Measurements from ENCODE around the gene RBBP6.
"Not testable (repeated sequence)": the region's sequence is repeated elsewhere in the genome, so short reads cannot be mapped to it uniquely, and the experiment has no call there.

RBBP6 gene

DNA sequence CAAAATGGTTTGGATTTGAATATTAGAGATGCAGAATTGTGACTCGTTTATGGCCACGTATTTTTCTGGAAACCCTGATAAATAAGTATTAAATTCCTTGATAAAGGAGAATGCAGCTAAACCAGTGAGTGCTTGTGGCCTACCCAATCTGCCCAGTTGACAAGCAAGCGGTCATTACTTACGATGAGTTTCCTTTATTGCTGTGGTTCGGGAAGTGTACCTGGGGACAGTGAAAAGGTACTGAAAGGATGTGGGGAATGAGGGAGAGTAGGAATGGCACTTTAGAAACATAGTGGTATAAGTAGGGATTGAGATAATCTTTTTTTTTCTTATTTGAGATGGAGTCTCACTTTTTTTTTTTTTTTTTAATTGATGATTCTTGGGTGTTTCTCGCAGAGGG, 33.8 kb downstream of the RBBP6 start:
- no peak for DNase-seq

DNA sequence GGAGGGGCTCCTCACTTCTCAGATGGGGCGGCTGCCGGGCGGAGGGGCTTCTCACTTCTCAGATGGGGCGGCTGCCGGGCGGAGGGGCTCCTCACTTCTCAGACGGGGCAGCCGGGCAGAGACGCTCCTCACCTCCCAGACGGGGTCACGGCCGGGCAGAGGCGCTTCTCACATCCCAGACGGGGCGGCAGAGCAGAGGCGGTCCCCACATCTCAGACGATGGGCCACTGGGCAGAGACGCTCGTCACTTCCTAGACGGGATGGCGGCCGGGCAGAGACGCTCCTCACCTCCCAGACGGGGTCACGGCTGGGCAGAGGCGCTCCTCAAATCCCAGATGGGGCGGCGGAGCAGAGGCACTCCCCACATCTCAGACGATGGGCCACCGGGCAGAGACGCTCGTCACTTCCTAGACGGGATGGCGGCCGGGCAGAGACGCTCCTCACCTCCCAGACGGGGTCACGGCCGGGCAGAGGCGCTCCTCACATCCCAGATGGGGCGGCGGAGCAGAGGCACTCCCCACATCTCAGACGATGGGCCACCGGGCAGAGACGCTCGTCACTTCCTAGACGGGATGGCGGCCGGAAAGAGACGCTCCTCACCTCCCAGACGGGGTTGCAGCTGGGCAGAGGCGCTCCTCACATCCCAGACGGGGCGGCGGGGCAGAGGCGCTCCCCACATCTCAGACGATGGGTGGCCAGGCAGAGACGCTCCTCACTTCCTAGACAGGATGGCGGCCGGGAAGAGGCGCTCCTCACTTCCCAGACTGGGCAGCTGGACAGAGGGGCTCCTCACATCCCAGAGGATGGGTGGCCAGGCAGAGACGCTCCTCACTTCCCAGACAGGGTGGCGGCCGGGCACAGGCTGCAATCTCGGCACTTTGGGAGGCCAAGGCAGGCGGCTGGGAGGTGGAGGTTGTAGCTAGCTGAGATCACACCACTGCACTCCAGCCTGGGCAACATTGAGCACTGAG, 35.4 kb downstream of the RBBP6 start:
- not testable (repeated sequence) for DNase-seq

DNA sequence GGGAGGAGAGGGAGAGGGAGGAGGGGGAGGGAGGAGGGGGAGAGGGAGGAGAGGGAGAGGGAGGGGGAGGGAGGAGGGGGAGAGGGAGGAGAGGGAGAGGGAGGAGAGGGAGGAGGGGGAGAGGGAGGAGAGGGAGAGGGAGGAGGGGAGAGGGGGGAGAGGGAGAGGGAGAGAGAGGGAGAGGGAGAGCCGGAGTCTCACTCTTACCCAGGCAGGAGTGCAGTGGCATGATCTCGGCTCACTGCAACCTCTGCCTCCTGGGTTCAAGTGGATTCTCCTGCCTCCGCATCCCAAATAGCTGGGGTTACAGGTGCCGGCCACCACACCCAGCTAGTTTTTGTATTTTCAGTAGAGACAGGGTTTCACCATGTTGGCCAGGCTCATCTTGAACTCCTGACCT, 36.4 kb downstream of the RBBP6 start:
- DNase-seq, result not testable (repeated sequence)

DNA sequence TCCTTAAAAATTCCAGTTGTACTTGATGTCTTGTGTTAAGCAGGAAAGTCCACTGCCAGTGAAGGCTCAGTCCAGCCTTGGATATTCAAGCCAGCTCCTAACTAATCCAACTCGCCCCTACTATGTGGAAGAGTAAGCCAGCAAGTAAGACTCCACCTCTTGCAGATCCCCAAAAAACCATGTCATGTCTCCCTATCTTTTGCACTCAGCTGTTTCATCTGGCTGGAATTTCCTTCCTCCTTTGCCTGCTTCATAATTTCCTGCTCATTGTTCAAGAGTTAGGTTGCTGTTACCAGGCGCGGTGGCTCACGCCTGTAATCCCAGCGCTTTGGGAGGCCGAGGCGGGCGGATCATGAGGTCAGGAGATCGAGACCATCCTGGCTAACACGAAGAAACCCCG, 37.8 kb downstream of the RBBP6 start:
- no peak for DNase-seq

DNA sequence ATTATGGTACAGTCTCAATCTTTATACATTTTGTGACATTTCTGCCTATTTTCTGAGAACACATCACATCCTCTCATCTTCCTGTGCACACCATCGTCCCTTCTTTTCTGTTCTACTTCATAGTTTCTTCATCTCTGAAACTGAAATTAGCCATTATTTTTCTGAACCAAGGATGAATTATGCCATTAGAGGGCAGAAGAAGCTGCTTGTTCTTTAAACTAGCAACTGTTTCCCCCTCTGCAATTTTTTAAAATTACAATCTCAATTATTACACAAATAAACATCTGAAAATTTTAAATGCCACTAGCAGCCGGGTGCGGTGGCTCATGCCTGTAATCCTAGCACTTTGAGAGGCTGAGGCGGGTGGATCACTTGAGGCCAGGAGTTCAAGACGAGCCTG, 41.3 kb downstream of the RBBP6 start:
- peak in 1 of 2 donors; percentile 5 for DNase-seq

DNA sequence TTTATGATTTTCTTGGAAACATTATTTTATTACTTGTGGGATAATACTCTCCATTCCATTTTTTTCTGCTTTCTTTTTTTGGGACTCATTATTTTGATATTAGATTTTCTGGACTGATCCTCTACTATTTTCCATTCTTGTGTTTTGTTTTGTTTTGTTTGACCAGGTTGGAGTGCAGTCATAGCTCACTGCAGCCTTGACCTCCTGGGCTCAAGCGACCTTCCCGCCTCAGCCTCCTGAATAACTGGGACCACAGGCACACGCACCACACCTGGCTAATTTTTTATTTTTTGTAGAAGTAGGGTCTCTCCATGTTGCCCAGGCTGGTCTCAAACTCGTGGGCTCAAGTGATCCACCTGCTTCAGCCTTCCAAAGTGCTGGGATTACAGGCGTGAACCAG, 44.1 kb downstream of the RBBP6 start:
- no peak for DNase-seq

DNA sequence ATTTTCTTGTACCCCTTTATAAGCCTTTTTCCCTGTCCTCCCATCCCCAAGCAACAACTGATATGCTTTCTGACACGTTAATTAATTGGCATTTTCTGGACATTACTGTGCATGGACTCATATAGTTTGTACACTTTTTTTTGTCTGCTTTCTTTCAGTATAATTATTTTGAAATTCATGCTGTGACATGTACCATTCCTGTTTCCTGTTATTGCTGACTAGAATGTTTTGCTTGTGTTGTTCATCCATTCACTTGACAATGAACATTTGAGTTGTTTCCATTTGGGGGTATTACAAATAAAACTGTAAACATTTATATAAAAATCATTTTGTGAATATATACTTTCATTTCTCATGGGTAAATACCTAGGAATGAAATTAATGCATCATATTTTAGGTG, 50.6 kb downstream of the RBBP6 start:
- no peak for DNase-seq

DNA sequence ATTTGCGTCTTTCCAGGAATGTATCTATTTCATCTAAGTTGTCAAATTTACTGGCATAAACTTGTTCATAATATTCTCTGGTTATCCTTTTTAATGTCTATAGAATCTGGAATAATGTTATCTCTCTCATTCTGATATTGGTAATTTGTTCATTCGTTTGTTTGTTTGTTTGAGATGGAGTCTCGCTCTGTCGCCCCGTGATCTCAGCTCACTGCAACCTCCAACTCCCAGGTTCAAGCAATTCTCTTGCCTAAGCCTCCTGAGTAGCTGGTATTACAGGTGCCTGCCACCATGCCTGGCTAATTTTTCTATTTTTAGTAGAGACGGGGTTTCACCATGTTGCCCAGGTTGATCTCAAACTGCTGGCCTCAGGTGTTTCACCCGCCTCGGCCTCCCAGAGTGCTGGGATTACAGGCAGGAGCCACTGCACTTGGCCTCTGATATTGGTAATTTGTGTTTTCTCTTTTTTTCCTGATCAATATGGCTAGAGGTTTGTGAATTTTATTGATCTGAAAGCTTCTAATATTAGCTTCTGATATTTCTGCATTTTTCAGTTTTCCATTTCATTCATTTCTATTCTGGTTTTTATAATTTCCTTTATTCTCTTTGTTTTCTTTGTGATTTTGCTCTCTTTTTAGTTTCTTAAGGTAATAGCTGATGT, 59.5 kb downstream of the RBBP6 start:
- no peak for DNase-seq

DNA sequence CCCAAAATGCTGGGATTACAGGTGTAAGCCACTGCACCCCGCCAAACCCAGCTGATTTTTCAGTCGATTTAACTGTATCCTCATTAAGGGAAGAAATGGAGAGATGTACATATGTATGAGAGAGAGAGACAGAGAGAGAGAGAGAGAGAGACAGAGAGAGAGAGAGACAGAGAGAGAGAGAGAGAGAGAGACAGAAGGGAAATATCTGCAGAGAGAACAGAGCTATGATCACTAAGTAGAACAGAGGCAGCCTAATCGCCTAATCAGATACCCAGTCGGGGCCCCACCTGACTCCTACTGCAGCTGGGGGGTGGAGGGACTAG, 70.0 kb downstream of the RBBP6 start:
- no peak for DNase-seq

DNA sequence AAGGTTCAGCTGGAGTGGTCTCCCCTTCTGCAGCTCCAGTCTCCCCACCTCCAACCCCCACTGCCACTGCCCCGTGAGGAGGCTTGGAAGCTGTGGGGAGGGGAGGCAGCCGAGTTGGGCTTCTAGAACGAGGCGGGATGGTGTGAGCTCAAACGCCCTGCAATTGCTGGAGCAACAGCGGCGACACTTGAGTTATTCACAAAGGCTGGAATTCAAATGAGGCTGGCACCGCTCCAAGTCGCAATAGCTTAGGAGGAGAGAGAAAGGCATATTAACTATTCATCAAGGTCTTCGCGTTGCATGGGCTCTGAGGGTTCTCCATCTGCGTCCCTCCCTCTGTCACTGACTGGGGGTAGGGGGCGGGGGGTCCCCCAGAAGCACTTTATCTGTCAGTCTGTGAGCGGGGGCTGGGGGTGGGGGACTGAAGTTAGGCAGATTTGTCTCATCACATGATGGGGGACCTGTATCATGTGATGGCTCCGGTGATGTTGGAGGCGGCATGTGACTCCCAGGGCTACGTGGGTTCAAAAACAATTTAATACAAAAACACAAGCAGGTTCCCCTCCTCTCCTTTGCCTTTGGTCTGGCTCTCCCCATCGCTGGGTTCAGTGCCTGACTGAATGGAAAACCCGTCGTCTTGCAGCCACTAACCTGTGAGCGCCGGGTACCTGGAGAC, 70.5 kb downstream of the RBBP6 start:
- DNase-seq, result peak; percentile 53 to 56

DNA sequence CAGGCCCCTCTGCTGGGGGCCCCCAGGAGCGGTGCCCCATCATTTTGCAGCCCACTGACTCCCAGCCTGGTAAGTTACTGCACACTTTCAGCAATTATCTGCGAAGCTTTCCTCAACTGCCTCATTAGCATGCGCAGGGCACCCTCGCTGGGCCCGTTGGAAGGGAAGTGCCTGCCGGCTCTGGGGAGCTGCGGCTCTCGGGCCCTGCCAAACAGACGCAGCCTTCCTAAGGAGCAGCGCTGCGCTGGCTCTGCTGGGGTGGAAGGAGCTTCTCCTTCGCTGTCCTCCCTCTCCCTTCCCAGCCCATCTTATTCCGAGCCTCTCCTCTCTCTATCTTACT, 71.0 kb downstream of the RBBP6 start:
- DNase-seq, result peak; percentile 10 to 48

DNA sequence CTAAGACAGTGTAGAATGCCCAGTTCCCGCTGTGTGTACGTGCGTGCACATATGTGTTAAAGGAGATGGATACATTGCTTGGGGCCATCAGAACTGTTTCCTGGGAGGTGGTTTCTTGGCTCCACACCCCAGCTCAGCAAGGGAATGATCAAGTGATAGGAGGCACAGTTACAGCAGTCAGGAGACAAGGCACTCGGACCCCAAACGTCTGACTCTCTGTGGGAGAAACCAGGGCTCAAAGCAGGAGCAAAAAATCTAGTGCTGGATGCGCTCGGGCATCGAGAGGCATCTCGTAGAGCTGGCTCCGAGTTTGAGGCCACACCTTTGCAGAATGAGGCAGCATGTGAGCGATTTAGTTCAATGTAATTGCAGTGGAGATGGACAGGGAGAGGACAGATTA, 71.9 kb downstream of the RBBP6 start:
- DNase-seq, result no peak

DNA sequence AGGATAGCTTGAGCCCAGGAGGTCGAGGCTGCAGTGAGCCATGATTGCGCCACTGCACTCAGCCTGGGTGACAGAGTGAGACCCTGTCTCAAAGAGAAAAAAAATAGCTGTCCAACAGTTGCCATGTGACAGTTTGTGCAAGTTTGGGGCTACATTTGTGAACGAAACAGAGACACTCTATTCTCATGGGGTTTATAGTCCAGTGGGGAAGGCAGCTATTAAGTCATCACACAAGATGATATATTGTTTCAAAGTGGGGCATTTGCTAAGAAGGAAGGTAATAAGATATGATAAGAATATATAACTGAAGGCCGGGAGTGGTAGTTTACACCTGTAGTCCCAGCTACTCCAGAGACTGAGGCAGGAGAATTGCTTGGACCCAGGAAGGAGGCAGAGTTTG, 73.3 kb downstream of the RBBP6 start:
- DNase-seq, result no peak

DNA sequence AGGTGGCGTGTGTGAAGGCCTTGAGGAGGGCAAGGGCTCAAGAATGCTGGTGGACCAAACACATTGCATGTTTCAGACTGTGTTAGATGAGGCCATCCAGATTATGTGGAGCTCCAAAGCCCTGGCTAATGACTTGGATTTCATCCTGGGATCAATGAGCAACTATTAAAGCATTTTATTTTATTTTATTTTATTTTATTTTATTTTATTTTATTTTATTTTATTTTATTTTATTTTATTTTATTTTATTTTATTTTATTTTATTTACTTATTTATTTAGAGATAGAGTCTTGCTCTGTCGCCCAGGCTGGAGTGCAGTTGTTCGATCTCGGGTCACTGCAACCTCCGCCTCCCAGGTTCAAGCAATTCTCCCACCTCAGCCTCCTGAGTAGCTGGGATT, 73.9 kb downstream of the RBBP6 start:
- not testable (repeated sequence) for DNase-seq

DNA sequence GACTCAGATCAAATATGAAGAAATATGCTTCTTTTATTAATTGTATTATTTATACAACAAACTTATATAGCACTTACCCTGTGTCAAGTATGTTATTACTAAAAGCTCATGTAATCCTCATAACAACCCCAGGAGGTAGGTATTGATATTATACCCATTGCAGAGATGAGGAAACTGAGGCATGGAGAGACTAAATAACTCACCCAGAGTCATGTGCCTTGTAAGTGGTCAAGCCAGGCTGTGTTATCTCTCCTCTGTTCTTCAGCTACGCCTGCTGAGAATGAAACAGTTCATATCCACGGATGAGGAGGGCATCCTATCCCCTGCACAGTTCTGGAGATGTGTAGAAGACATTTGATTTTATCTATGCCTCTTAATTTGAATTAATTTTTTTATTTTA, 78.1 kb downstream of the RBBP6 start:
- DNase-seq, result no peak

All from hippocampal formation (tissue), 2 donors.